SH-SY5Y (cell line): Measurements from ENCODE around the gene ARMC7.

Experiments
- GATA2 ChIP-seq: IDR thresholded peaks from 2 replicates; pipeline ENCODE4 v1.6.1; 2011; ENCODE audit warnings: mild to moderate bottlenecking, low read depth, low read length
- GATA3 ChIP-seq: IDR thresholded peaks from 2 replicates; pipeline ENCODE4 v1.6.1; 2011; ENCODE audit warnings: low read depth, mild to moderate bottlenecking, low read length, moderate library complexity

- no peak for TF ChIP-seq GATA2
- no peak for TF ChIP-seq GATA3
Measured at GRCh38 chr17:75155191-75155601, 45.4 kb downstream of the ARMC7 start.
